Measurements from ENCODE around the gene SLC37A2.

DNA sequence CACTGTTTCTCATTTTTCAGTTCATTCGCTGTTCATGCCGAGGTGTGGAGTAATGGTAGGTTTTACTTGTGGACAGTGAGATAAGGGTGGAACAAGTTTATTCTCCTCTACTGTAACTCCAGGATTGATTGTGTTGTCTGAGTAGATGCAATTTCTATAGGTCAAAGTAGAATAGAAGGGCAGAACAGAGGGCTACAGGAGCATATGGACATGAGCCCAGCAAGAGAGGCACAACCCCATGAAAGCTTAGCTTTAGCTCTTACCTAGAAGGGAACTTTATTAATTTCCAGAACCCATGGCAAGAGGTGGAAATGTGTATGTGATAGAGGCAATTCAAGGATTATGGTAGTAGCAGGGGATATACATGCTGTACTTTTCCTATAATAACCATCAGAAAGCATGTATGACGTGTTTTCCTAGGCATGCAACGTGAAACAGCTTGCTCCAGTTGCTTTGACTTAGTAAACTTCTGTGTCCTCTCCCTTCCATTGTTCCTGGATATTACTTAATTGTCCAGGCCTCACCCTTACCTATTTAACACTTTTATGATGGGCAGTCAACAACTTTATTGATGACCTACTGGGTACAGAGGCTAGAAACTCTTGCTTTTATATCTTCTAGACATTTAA is 13.8 kb upstream of the SLC37A2 start:
- no peak for TF ChIP-seq POLR2AphosphoS5 (IDR thresholded peaks at IDR 0.05)
- TF ChIP-seq CTCF (IDR thresholded peaks at IDR 0.05), result no peak
